ENCODE data around the gene ENTHD1. TPM values are rescaled to one million over a fixed set of nuclear protein-coding genes. Genes with fewer than 3 reads are reported as not detected.

The ENTHD1 gene
- total RNA-seq, 2 experiments from 2014 or later, result not detected

GRCh38 chr22:39722501-39722900 is 171.1 kb downstream of the ENTHD1 start:
- no peak for TF ChIP-seq CTCF (conservative IDR thresholded peaks at IDR 0.05; ENCODE audit: low read length)
- no peak for TF ChIP-seq EZH2phosphoT487 (IDR thresholded peaks at IDR 0.05; ENCODE audit: borderline replicate concordance, low read depth, low read length)
- no peak overlapping the region for H3K4me3 ChIP-seq (ENCODE audit: low read depth, low read length, poor library complexity, severe bottlenecking)
- no peak overlapping the region for H2AFZ ChIP-seq (ENCODE audit: low read length)
- no peak for DNase-seq (ENCODE audit: low spot score)
- no peaks in the 10 kb centered on the region for H4K20me1 ChIP-seq (ENCODE audit: insufficient read depth, low read length)
- CTCF ChIA-PET (ENCODE audit: unreplicated experiment), result no interaction called here
- no peaks in the 10 kb centered on the region for H3K9me3 ChIP-seq (ENCODE audit: low read length)
- no peaks in the 10 kb centered on the region for H3K79me2 ChIP-seq (ENCODE audit: insufficient read depth, low read depth, low read length)
- intact Hi-C loops (cut with micrococcal nuclease; ENCODE audit: unreplicated experiment), result no loop called here
- H3K4me2 ChIP-seq (ENCODE audit: low read length), result no peak overlapping the region
- POLR2A ChIA-PET, result no interaction called here
- H3K4me1 ChIP-seq (ENCODE audit: insufficient read depth, low read length, poor library complexity, severe bottlenecking), result no peaks in the 10 kb centered on the region
- H3K27ac ChIP-seq (ENCODE audit: low read depth, low read length, poor library complexity, severe bottlenecking), result no peak overlapping the region
- no TSS peak for BruUV-seq (replicated peaks)
- H3K9me2 ChIP-seq (ENCODE audit: insufficient read depth, low read length), result no peaks in the 10 kb centered on the region
- H3K36me3 ChIP-seq (ENCODE audit: insufficient read depth, low read length), result no peaks in the 10 kb centered on the region

- Histone ChIP-seq H3K4me2 (ENCODE audit: low read length) (no peak overlapping the region), H3K36me3 (ENCODE audit: insufficient read depth, low read length) (no peaks in the 10 kb centered on the region), H2AFZ (ENCODE audit: low read length) (no peak overlapping the region), H3K27ac (ENCODE audit: low read depth, low read length, poor library complexity, severe bottlenecking) (no peak overlapping the region), H3K9me3 (ENCODE audit: low read length) (no peaks in the 10 kb centered on the region), H4K20me1 (ENCODE audit: insufficient read depth, low read length) (no peaks in the 10 kb centered on the region), H3K79me2 (ENCODE audit: insufficient read depth, low read depth, low read length) (no peaks in the 10 kb centered on the region), H3K4me3 (ENCODE audit: low read depth, low read length, poor library complexity, severe bottlenecking) (no peak overlapping the region), H3K4me1 (ENCODE audit: insufficient read depth, low read length, poor library complexity, severe bottlenecking) (no peaks in the 10 kb centered on the region), H3K9me2 (ENCODE audit: insufficient read depth, low read length) (no peaks in the 10 kb centered on the region)
- BruUV-seq (replicated peaks), result no TSS peak
- ChIA-PET CTCF (ENCODE audit: unreplicated experiment) (no interaction called here), POLR2A (no interaction called here)
- intact Hi-C loops (cut with micrococcal nuclease; ENCODE audit: unreplicated experiment), result no loop called here
- TF ChIP-seq EZH2phosphoT487 (IDR thresholded peaks at IDR 0.05; ENCODE audit: borderline replicate concordance, low read depth, low read length), result no peak
- DNase-seq (ENCODE audit: low spot score), result no peak
Observed at GRCh38 chr22:39722032-39722325, 171.6 kb downstream of the ENTHD1 start.

- no peaks in the 10 kb centered on the region for H3K79me2 ChIP-seq (ENCODE audit: insufficient read depth, low read depth, low read length)
- H3K36me3 ChIP-seq (ENCODE audit: insufficient read depth, low read length), result no peaks in the 10 kb centered on the region
- no peak overlapping the region for H3K4me3 ChIP-seq (ENCODE audit: low read depth, low read length, poor library complexity, severe bottlenecking)
- BruUV-seq (replicated peaks), result no TSS peak
- H4K20me1 ChIP-seq (ENCODE audit: insufficient read depth, low read length), result no peaks in the 10 kb centered on the region
- H2AFZ ChIP-seq (ENCODE audit: low read length), result no peak overlapping the region
- TF ChIP-seq CTCF (conservative IDR thresholded peaks at IDR 0.05; ENCODE audit: low read length) (no peak), EZH2phosphoT487 (IDR thresholded peaks at IDR 0.05; ENCODE audit: borderline replicate concordance, low read depth, low read length) (no peak)
- H3K4me1 ChIP-seq (ENCODE audit: insufficient read depth, low read length, poor library complexity, severe bottlenecking), result no peaks in the 10 kb centered on the region
- DNase-seq (ENCODE audit: low spot score), result no peak
- ChIA-PET POLR2A (no interaction called here), CTCF (ENCODE audit: unreplicated experiment) (no interaction called here)
- no peak overlapping the region for H3K4me2 ChIP-seq (ENCODE audit: low read length)
- intact Hi-C loops (cut with micrococcal nuclease; ENCODE audit: unreplicated experiment), result no loop called here
- no peak overlapping the region for H3K27ac ChIP-seq (ENCODE audit: low read depth, low read length, poor library complexity, severe bottlenecking)
- H3K9me3 ChIP-seq (ENCODE audit: low read length), result no peaks in the 10 kb centered on the region
- H3K9me2 ChIP-seq (ENCODE audit: insufficient read depth, low read length), result no peaks in the 10 kb centered on the region
Observed at GRCh38 chr22:39721206-39722031, 172.1 kb downstream of the ENTHD1 start.
